HG03432 (cell line): ENCODE results near the gene BCR.

Source experiments
- ATAC-seq: cut with Tn5 transposase; IDR thresholded peaks from one replicate; pipeline ENCODE4 v1.9.1; 2021; ENCODE audit warnings: mild to moderate bottlenecking, moderate library complexity; ENCODE audit not compliant: unreplicated experiment

BCR gene

DNA sequence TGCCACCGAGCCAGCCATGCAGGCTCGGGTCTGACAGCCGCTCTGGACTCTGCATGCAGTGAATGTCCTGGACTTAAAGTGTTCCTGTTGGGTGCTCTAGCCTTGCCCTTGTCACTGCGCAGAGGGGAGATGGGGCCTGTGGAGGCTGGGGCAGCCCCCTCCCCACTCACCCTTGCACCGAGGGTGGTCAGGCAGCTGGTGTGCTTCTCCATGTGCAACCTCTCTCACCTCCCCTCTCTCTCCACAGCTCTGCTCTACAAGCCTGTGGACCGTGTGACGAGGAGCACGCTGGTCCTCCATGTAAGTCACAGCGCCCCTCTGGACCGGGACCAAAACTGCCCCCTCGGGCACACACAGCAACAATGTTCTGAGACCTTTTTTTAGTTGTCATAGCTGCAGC, 92.5 kb downstream of the BCR start:
- ATAC-seq, result no peak

- ATAC-seq, result no peak
Measured at GRCh38 chr22:23273445-23274145, 93.3 kb downstream of the BCR start.

DNA sequence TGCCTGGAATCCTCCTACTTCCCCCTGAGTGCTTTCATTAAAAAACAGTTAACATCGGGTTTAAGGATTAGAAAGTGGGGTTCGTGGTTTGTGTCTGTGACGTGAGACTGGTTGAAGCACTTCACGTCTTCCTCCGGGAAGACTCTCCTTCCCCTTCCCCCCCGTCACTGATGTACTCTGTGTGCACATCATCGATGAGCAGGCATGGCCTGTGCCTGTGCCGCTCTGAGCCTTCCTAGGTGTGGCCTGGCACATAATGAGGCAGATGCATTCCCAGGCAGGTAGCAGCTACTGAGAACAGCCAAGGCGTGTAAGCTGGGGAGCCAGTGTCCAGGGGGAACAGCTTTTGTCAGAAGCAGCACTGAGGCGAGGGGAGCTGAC, 93.8 kb downstream of the BCR start:
- no peak for ATAC-seq

- no peak for ATAC-seq
Measured at GRCh38 chr22:23274891-23275694, 94.8 kb downstream of the BCR start.

- ATAC-seq, result no peak
Measured at GRCh38 chr22:23275751-23276150, 95.4 kb downstream of the BCR start.

GRCh38 chr22:23276656-23277582, 96.6 kb downstream of the BCR start:
- no peak for ATAC-seq

DNA sequence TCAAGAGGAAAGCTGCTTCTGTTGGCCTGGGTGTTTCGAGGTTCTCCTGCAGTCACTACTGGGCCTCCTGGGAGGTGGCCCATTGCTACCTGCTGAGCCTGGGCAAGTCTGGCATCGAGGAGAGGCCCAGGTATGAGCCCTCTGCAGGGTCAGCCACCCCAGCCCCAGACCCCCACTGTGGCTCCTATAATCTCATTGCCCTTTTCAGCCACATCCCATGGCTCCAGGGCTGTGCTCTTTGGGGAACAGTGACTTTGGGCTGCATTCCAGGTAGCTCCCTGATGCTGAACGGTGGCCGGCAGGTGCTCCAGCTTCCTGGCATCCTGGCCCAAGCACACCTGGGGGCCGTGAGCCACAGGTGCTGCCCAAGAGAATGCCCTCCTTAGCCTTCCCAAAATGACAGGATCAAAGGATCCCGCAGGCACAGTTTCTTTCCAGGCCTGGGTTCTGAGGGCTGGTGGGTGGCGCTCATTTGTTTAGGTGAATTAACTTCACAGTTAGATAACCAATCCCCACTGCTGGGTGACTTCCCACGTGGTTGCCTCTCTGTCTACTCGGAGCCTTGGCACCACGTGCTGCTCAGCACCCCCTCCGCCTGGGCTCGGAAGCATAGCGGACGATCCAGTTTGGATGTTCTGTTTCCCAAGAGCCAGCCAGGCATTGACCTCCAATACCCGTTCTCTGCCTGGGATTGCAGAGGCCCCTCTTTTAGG, 97.4 kb downstream of the BCR start:
- ATAC-seq, result no peak

DNA sequence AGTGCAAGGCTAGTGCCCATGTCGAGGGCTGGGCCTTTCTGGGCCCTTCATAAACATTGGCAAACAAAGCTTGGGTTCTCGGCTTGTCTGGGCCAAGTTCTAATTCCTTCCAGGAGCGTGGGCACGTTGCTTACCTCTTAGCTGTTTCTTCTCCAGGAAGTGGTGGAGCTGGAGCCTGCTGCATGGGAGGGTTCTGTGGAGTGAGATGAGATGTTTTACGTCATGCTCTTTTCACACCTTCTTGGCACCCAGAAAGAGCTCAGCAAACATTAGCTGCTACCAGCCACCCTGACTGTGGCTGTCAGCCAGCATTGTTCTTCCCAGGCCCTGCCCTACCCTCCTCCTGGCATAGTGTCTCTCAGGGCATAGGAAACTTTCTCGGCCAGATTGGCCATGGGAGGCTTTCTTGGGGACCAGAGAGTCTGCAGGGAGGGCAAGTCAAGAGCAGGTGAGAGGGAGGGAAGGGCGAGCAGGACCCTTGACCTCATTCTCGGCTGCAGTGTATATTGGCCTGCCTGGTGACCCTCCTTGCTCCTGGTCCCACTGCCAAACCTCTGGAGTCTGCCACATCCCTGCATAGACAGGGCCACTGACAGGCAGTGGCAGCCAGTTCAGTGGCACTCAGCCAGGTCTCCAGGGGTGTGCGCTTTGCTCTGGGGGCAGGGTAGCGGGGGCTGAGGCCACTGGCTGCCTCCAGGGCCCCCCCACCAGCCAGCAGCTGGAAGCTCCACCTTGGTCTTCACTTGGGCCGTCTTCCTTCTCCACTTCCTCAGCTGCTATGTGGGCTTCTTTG, 98.8 kb downstream of the BCR start:
- ATAC-seq, result no peak

GRCh38 chr22:23279781-23280180, 99.5 kb downstream of the BCR start:
- no peak for ATAC-seq

DNA sequence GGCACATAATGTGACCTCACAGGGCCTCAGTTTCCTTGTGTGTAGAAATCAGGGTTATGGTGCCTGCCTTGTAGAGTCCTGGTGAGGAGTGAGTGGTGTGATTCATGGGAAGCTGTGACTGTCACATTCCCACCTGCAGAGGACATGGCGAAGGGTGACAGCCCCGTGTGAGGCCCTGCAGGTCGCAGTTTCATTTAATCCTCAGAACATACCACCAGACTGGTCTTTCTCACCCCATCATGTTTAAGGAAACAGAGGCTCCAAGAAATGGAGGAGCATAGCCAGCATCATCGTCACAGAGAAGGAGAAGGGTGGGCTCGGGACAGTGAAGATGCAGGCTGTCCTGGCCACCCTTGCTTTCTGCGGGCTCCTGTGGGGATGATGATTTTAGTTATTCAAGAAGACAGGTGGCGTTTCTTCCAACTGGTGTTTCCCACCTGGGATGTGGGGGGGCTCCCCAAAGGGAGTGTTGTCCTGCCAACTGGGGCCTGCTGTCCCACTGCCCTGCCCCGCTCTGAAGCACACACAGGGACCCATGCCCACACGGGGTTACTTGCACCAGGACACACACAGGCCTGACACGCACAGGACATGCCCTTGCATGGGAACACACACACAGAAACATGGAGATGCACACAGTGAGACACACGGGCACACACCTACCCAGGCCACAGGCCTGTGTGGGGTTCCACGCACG, 100.2 kb downstream of the BCR start:
- ATAC-seq, result no peak

GRCh38 chr22:23281053-23281405, 100.7 kb downstream of the BCR start:
- ATAC-seq, result no peak

GRCh38 chr22:23281406-23282088, 101.2 kb downstream of the BCR start:
- ATAC-seq, result no peak

DNA sequence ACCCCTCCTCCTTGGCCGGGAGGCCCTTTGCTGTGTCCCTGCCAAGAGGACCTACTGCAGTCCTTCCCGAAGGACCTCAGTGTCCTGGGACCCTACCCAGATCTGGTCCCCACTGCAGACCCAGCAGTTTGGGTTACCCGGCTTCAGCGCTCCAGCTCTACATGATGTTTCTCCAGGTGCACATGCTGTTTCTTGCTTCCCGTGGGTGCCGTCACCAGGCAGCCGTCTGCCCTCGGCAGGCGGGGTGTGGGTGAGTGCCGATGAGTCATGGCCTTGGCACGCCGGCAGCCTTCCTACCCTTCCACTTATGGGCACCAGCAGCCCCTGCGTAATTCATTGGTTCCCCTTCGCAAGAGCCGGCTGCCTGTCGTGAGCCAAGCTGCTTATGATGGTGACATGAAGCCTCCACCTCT, 101.8 kb downstream of the BCR start:
- ATAC-seq, result no peak

- no peak for ATAC-seq
Measured at GRCh38 chr22:23282516-23282915, 102.2 kb downstream of the BCR start.

DNA sequence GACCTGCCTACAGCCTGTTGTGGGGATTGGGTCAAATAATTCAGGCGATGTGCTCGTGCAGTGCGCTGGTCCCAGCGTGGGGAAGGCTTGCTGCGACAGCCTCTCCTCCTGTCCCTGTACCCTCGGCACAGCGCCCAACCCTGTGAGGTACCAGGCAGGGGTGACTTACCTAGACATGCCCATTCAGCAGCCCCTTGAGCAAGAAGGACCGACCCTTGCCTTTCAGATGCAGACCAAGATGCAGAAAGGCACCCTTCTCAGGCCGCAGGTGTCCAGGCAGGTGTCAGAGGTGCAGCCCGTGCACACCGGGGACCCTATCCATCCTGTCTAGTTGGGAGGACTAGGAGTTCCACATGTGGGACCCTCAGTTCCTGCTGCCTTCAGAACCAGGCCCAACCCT, 102.7 kb downstream of the BCR start:
- ATAC-seq, result no peak

DNA sequence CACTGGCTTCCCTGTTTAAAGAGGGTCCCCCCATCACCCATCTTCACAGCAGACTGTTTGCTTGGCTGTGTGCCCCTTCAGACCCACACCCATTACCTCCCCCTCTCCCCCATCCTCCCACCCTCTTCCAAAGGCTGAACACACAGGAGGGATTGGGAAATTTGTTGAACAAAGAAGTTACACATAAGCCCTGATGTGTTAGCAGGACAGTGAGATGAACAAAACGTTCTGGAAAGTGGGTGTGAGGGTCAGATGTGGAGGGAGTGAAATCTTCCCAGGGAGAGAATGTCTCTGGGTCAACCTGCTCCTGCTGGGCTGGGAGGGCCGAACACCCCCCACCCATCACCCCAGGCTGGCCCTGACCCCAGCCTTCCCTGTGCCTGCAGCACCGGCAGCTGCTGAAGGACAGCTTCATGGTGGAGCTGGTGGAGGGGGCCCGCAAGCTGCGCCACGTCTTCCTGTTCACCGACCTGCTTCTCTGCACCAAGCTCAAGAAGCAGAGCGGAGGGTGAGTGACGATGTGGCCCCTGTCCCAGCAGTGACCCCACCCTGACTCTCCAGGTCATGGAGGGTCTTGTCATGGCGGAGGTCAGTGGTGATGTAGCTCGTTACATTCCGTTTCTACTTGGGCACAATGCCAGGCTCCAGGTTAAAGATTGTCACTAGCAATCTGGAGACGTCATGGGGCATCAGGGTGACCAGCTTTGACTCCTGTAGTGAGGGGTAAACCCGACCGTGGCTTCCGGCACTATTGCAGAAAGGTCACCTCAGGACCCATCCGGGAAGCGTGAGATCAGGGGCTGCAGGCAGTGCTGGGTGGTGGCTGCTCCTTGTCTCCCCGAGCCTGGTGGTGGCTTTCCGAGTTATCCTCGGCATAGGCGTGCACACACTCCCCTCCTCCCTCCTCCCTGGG, 103.5 kb downstream of the BCR start:
- ATAC-seq, result no peak

GRCh38 chr22:23284504-23285033, 104.3 kb downstream of the BCR start:
- ATAC-seq, result no peak

DNA sequence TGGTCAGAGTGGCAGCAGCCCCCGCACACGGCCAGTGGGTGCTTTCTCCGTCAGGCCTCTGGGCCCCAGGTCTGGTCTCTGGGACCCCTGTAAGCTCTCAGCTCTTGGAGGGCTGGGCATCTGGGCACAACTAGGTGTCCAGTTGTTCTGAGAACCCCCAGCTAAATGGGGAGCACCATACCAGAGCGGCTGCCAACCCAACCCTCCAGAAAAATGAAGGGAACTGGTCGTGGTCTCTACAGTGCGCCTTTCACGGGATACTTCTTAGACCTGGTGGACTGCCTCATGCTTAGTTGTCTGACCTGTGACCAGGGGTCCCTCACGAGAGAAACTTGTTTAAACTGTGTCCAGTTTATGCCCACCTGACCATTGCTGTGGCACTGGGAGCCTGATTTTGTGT, 104.9 kb downstream of the BCR start:
- no peak for ATAC-seq
